Activated CD4-positive, CD25-positive, alpha-beta regulatory T cell treated with anti-CD3 and anti-CD28 coated beads, Interleukin-2, amount 50 U/mL, for 16 hours (primary cell): ENCODE measurements around the gene PDLIM1.
"Not testable (repeated sequence)": the region's sequence is repeated elsewhere in the genome, so short reads cannot be mapped to it uniquely, and the experiment has no call there.

Experiments used
- DNase-seq: peaks from one replicate; pipeline ENCODE4 v3.0.0-alpha.2; 2020; ENCODE audit warnings: low read depth, low spot score

Gene PDLIM1

GRCh38 chr10:95211606-95212279 is 79.1 kb downstream of the PDLIM1 start:
- DNase-seq = no peak

- DNase-seq = no peak
Measured at GRCh38 chr10:95209509-95210127, 81.2 kb downstream of the PDLIM1 start.

- DNase-seq = no peak
Measured at GRCh38 chr10:95208702-95209391, 82.0 kb downstream of the PDLIM1 start.

GRCh38 chr10:95202865-95203264 is 87.9 kb downstream of the PDLIM1 start:
- not testable (repeated sequence) for DNase-seq

GRCh38 chr10:95201736-95202135 is 89.1 kb downstream of the PDLIM1 start:
- no peak for DNase-seq

- DNase-seq = no peak
Measured at GRCh38 chr10:95196046-95196445, 94.8 kb downstream of the PDLIM1 start.

GRCh38 chr10:95193944-95194343 is 96.9 kb downstream of the PDLIM1 start, which contains the start of gene ACSM6:
ACSM6 (plus strand) TSS chr10:95194238; CDS start chr10:95194486, 248 bp downstream.
- DNase-seq = no peak

GRCh38 chr10:95188593-95188992 is 102.2 kb downstream of the PDLIM1 start:
- DNase-seq = no peak

GRCh38 chr10:95187617-95188016 is 103.2 kb downstream of the PDLIM1 start:
- DNase-seq = no peak
